A549 (cell line): ENCODE measurements around the gene NEK2. TPM values are rescaled to one million over a fixed set of nuclear protein-coding genes. Genes with fewer than 3 reads are reported as not detected.

Experiments used
- ATAC-seq, 2 experiments: fragments of 200-7000 bp in 1 of 2; fragments of >200 bp in 1 of 2; cut with Nextera tagmentation in 1 of 2; cut with Tn5 transposase in 1 of 2; 3 replicates each; pipeline versions ENCODE4 v1.8.0 to v1.9.1; 2018 to 2020; ENCODE audit warnings: mild to moderate bottlenecking in 1 of 2, moderate library complexity in 1 of 2
- CTCF ChIA-PET: fragments of 300-600 bp; sonication (Branson Sonifier 250); formaldehyde crosslinking; extraction: SDS; loops from one replicate; lab custom pipeline; 2021; ENCODE audit warnings: antibody characterized with exemption, inconsistent platforms; lab: Yijun Ruan, JAX
- POLR2A ChIA-PET: fragments of 350-600 bp; formaldehyde crosslinking; extraction: SDS; loops from one replicate; lab custom pipeline; 2021; ENCODE audit warnings: antibody characterized with exemption, inconsistent platforms; lab: Yijun Ruan, JAX
- DNase-seq, 2 experiments: peaks; one replicate each; pipeline versions ENCODE4 v3.0.0 to v3.0.0-alpha.2; 2011 to 2016; ENCODE audit warnings: low read depth in 1 of 2, low spot score in 1 of 2
- FAIRE-seq: peaks from 2 replicates; lab custom pipeline; 2011; peaks lifted over from hg19 to GRCh38; lab: Jason Lieb, UNC
- H3K27ac ChIP-seq, 2 experiments: fragments of >200 bp; sonication (Bioruptor Twin); formaldehyde crosslinking; 3 replicates each; pipeline ENCODE4 v1.5.1; 2016 to 2017
- H3K4me1 ChIP-seq: fragments of >200 bp; sonication (Bioruptor Twin); formaldehyde crosslinking; 3 replicates; pipeline ENCODE4 v1.6.1; 2016
- H3K4me2 ChIP-seq: fragments of >200 bp; sonication (Bioruptor Twin); formaldehyde crosslinking; 3 replicates; pipeline ENCODE4 v1.6.1; 2016
- H3K4me3 ChIP-seq: fragments of >200 bp; sonication (Bioruptor Twin); formaldehyde crosslinking; 3 replicates; pipeline ENCODE4 v1.5.1; 2016
- H3K9me3 ChIP-seq: fragments of >200 bp; sonication (Bioruptor Twin); formaldehyde crosslinking; 3 replicates; pipeline ENCODE4 v1.6.1; 2016
- CBX8 ChIP-seq: fragments of 200-600 bp; sonication (generic); IDR thresholded peaks from 2 replicates; pipeline ENCODE4 v1.6.1; 2016
- CHD2 ChIP-seq: fragments of 150-350 bp; IDR thresholded peaks from 2 replicates; pipeline ENCODE4 v1.6.1; 2014; ENCODE audit warnings: low read length; ENCODE audit not compliant: partially characterized antibody
- CHD4 ChIP-seq: fragments of 200-600 bp; sonication (generic); IDR thresholded peaks from 2 replicates; pipeline ENCODE4 v1.6.1; 2016; ENCODE audit warnings: antibody characterized with exemption, mild to moderate bottlenecking, borderline replicate concordance
- EHF ChIP-seq: fragments of 250-450 bp; sonication (Bioruptor Pico); IDR thresholded peaks from 2 replicates; pipeline ENCODE4 v1.5.0; 2020; ENCODE audit warnings: mild to moderate bottlenecking
- ELK1 ChIP-seq: fragments of 150-350 bp; IDR thresholded peaks from 2 replicates; pipeline ENCODE4 v1.6.1; 2014; ENCODE audit warnings: low read depth, mild to moderate bottlenecking, low read length
- ESRRA ChIP-seq: fragments of 150-350 bp; IDR thresholded peaks from 2 replicates; pipeline ENCODE4 v1.6.1; 2014; ENCODE audit warnings: mild to moderate bottlenecking, low read length, borderline replicate concordance
- GATA3 ChIP-seq: IDR thresholded peaks from 2 replicates; pipeline ENCODE4 v1.6.1; 2012; ENCODE audit warnings: borderline replicate concordance
- HES2 ChIP-seq: fragments of >200 bp; sonication (Bioruptor Twin); formaldehyde crosslinking; IDR thresholded peaks from 2 replicates; pipeline ENCODE4 v1.6.1; 2016
- HOXB13 ChIP-seq: fragments of 250-450 bp; sonication (Bioruptor Pico); IDR thresholded peaks from 2 replicates; pipeline ENCODE4 v1.5.0; 2020; ENCODE audit warnings: low read depth, mild to moderate bottlenecking, moderate library complexity
- HOXB5 ChIP-seq: fragments of 250-450 bp; sonication (Bioruptor Pico); IDR thresholded peaks from 2 replicates; pipeline ENCODE4 v1.5.0; 2020; ENCODE audit warnings: mild to moderate bottlenecking, moderate library complexity
- JUNB ChIP-seq: fragments of >200 bp; sonication (Bioruptor Twin); formaldehyde crosslinking; IDR thresholded peaks from 2 replicates; pipeline ENCODE4 v1.6.1; 2016
- MAFK ChIP-seq: fragments of 450-650 bp; IDR thresholded peaks from 2 replicates; pipeline ENCODE4 v1.6.1; 2014; ENCODE audit not compliant: partially characterized antibody
- MAX ChIP-seq: IDR thresholded peaks from 2 replicates; pipeline ENCODE4 v1.6.1; 2012
- NFE2L2 ChIP-seq: fragments of 150-350 bp; conservative IDR thresholded peaks from 2 replicates; pipeline ENCODE4 v1.6.1; 2014; ENCODE audit warnings: low read length
- PBX3 ChIP-seq: IDR thresholded peaks from 2 replicates; pipeline ENCODE4 v1.6.1; 2012
- PHF8 ChIP-seq: fragments of 200-600 bp; sonication (generic); IDR thresholded peaks from 2 replicates; pipeline ENCODE4 v1.6.1; 2016; ENCODE audit warnings: low read depth, mild to moderate bottlenecking, antibody characterized with exemption, moderate library complexity, borderline replicate concordance
- POLR2AphosphoS2 ChIP-seq: conservative IDR thresholded peaks from 2 replicates; pipeline ENCODE4 v1.6.1; 2012; ENCODE audit warnings: low read length, improper control_type of control experiment, inconsistent platforms
- RCOR1 ChIP-seq: fragments of 150-350 bp; IDR thresholded peaks from 2 replicates; pipeline ENCODE4 v1.6.1; 2014; ENCODE audit warnings: antibody characterized with exemption, low read length, low read depth
- REST ChIP-seq: fragments of 200-600 bp; sonication (generic); IDR thresholded peaks from 2 replicates; pipeline ENCODE4 v1.6.1; 2016; ENCODE audit warnings: antibody characterized with exemption, mild to moderate bottlenecking, moderate library complexity
- SREBF2 ChIP-seq: fragments of 450-650 bp; IDR thresholded peaks from 2 replicates; pipeline ENCODE4 v1.6.1; 2014; ENCODE audit warnings: mild to moderate bottlenecking, moderate library complexity
- TFCP2L1 ChIP-seq: fragments of 250-450 bp; sonication (Bioruptor Pico); IDR thresholded peaks from 2 replicates; pipeline ENCODE4 v1.5.0; 2021; ENCODE audit warnings: mild to moderate bottlenecking
- ZNF302 ChIP-seq: fragments of 250-450 bp; sonication (Bioruptor Pico); IDR thresholded peaks from 2 replicates; pipeline ENCODE4 v1.9.0; 2021; ENCODE audit warnings: inconsistent platforms, mild to moderate bottlenecking, moderate library complexity
- WGBS: methylation state at CpG from one replicate; pipeline ENCODE4 v1.1.6; 2017; ENCODE audit errors: missing lambda C conversion rate; 5-methylcytosine and 5-hydroxymethylcytosine counted together
- polyA plus RNA-seq, 4 experiments: library from polyadenylated mRNA; depleted of rRNA in 3 of 4; stranded (reverse); fragments of >200 nt; fragmentation: RNase III in 1 of 4; extraction: RNeasy Plus Mini Kit Qiagen cat#74134 plus additional on column Dnase treatment in 1 of 4; gene quantifications; 2 replicates in 3 of 4; 3 replicates in 1 of 4; pipeline ENCODE4 v1.2.3, GENCODE V29; 2011 to 2017
- TF ChIP-seq, protein P1 (sequence below): fragments of 250-450 bp; sonication (Bioruptor Pico); IDR thresholded peaks from 2 replicates; pipeline ENCODE4 v1.5.0; 2021; ENCODE audit warnings: mild to moderate bottlenecking, moderate library complexity, borderline replicate concordance

The NEK2 gene
- polyA plus RNA-seq, 2 of the 4 experiments (the other 2 are of a cell fraction), result 42.0 to 65.3 TPM

DNA sequence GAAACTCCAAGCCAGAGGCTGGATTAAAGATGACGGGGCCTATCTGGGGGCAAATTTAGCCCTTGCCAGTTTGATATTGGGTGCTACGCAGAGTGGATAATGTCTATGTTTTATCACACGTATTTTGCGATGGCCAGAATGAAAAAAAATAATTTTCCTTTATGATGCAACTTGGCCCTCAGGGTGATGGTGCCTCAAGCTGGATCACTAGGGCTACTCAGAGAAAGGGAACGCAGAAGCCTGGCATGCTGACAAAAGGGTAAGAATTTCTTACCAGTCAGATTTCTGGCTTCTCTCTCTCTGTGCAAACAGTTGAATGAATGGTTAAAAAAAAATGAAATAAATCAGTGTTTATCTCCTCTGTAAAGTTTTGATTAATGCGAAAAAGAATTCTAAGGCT lies 32.6 kb upstream of the NEK2 start:
- H3K9me3 ChIP-seq, result no peaks in the 10 kb centered on the region
- H3K4me3 ChIP-seq, result no peak overlapping the region
- H3K4me2 ChIP-seq, result no peak overlapping the region
- FAIRE-seq, result no peak
- no peak for ATAC-seq
- no peak overlapping the region for H3K27ac ChIP-seq
- CTCF ChIA-PET, result interaction anchor here (1.5 to 6.6 kb wide), 2 partner anchors 10 to 236 kb away, joined by 3 to 52 read pairs; no protein-coding TSS in a partner anchor
- POLR2A ChIA-PET, result no interaction called here
- DNase-seq, result no peak
- WGBS, result 91% methylated on average over 6 of the region's 6 CpGs
- H3K4me1 ChIP-seq, result 0 out of 3 replicates have a peak, but pooled peaks cover 4% of the 10 kb centered on the region
- TF ChIP-seq JUNB (no peak), CHD4 (no peak), EHF (CRISPR knock-in tag) (no peak), HES2 (no peak), MAFK (no peak), MAX (no peak), TFCP2L1 (CRISPR knock-in tag) (no peak), NFE2L2 (no peak), ZNF302 (CRISPR knock-in tag) (no peak), POLR2AphosphoS2 (no peak), SREBF2 (no peak), HOXB13 (CRISPR knock-in tag) (no peak), PBX3 (no peak), HOXB5 (CRISPR knock-in tag) (no peak), ESRRA (no peak), GATA3 (no peak)
- TF ChIP-seq, protein P1, sequence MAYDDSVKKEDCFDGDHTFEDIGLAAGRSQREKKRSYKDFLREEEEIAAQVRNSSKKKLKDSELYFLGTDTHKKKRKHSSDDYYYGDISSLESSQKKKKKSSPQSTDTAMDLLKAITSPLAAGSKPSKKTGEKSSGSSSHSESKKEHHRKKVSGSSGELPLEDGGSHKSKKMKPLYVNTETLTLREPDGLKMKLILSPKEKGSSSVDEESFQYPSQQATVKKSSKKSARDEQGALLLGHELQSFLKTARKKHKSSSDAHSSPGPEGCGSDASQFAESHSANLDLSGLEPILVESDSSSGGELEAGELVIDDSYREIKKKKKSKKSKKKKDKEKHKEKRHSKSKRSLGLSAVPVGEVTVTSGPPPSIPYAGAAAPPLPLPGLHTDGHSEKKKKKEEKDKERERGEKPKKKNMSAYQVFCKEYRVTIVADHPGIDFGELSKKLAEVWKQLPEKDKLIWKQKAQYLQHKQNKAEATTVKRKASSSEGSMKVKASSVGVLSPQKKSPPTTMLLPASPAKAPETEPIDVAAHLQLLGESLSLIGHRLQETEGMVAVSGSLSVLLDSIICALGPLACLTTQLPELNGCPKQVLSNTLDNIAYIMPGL (CRISPR knock-in tag), result no peak

DNA sequence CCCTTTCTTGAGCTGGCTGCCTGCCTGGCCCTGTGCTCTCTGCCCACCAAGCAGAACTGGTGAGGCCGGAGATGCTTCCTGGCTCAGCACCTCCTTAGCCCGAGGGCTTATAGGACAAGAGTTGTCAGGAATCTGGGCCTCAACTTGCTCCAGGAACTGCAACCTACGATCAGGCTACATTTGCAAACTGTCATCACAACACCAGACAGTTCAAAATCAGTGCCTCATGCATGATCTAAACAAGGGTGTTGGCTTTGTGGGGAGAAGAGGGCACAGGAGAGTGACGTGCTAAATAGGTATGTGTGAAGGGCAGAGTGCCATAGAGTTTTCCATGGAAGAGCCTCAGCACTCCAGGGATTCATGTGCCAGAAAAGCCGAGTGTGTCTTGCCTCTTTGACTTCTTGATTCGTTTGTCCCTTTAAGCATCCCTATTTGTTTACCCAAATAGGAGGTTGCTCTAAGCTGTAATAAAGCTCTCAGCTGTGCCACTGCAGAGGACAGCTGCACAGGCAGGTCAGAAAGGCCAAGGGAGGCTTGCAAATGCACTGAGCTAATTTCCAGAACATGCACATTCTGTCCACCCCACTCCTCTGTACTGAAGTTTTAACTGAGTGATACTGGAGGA lies 30.2 kb upstream of the NEK2 start:
- ChIA-PET POLR2A (no interaction called here), CTCF (interaction anchor here (0.7 to 2.8 kb wide), 6 partner anchors 10 to 239 kb away, joined by 3 to 8 read pairs (median 4); no protein-coding TSS in a partner anchor)
- 59% methylated on average over 6 of the region's 6 CpGs for WGBS
- no peak for FAIRE-seq
- Histone ChIP-seq H3K4me3 (no peak overlapping the region), H3K27ac (no peak overlapping the region), H3K9me3 (no peaks in the 10 kb centered on the region), H3K4me1 (0 out of 3 replicates have a peak, but pooled peaks cover 4% of the 10 kb centered on the region), H3K4me2 (no peak overlapping the region)
- ATAC-seq, result no peak
- DNase-seq, result no peak
- no peak for TF ChIP-seq REST
- no peak for TF ChIP-seq ESRRA
- no peak for TF ChIP-seq PHF8
- TF ChIP-seq MAX, result no peak
- no peak for TF ChIP-seq MAFK
- TF ChIP-seq RCOR1, result no peak
- TF ChIP-seq CBX8, result no peak
- TF ChIP-seq HOXB5 (CRISPR knock-in tag), result no peak
- TF ChIP-seq SREBF2, result no peak
- TF ChIP-seq POLR2AphosphoS2, result no peak
- no peak for TF ChIP-seq PBX3
- no peak for TF ChIP-seq CHD2
- TF ChIP-seq ELK1, result no peak
- TF ChIP-seq, protein P1 (CRISPR knock-in tag), result no peak
- TF ChIP-seq EHF (CRISPR knock-in tag), result no peak
